Esophagus squamous epithelium (tissue), 5 donors: ENCODE data around the gene ATP8B1. TPM values are rescaled to one million over a fixed set of nuclear protein-coding genes. Genes with fewer than 3 reads are reported as not detected.

Source experiments
- DNase-seq: peaks from one replicate; lab custom pipeline; 2025; lab: John Stamatoyannopoulos, UW
- H3K27ac ChIP-seq, 4 donors: fragments of 200-600 bp; sonication (generic); one replicate each; pipeline ENCODE4 v1.5.1; 2016 to 2019; ENCODE audit warnings: mild to moderate bottlenecking in 1 of 4
- H3K27me3 ChIP-seq, 4 donors: fragments of 200-600 bp; sonication (generic); 1 replicate in 3 of 4; 2 replicates in 1 of 4; pipeline versions ENCODE4 v1.5.1 to v1.6.0; 2017 to 2021; ENCODE audit warnings: antibody characterized with exemption in 1 of 4
- H3K36me3 ChIP-seq, 3 donors: fragments of 200-600 bp; sonication (generic); one replicate each; pipeline ENCODE4 v1.5.1; 2016 to 2019
- H3K4me1 ChIP-seq, 3 donors: fragments of 200-600 bp; sonication (generic); one replicate each; pipeline ENCODE4 v1.5.1; 2017 to 2019
- H3K4me3 ChIP-seq, 4 donors: fragments of 200-600 bp; sonication (generic); 1 replicate in 3 of 4; 2 replicates in 1 of 4; pipeline ENCODE4 v1.5.1; 2016 to 2019; ENCODE audit warnings: mild to moderate bottlenecking in 2 of 4, moderate library complexity in 1 of 4
- H3K9me3 ChIP-seq, 3 donors: fragments of 200-600 bp; sonication (generic); one replicate each; pipeline ENCODE4 v1.5.1; 2016 to 2019
- CTCF ChIP-seq, 6 experiments: fragments of 450-650 bp in 4 of 6; fragments of 200-600 bp in 2 of 6; sonication (generic) in 2 of 6; IDR thresholded peaks; one replicate each; pipeline ENCODE4 v1.5.1; 2016 to 2019; ENCODE audit warnings: antibody characterized with exemption in 6 of 6, mild to moderate bottlenecking in 4 of 6, moderate library complexity in 4 of 6
- POLR2A ChIP-seq, 4 donors: fragments of 450-650 bp; IDR thresholded peaks; one replicate each; pipeline ENCODE4 v1.6.1; 2017; ENCODE audit warnings: antibody characterized with exemption in 4 of 4, mild to moderate bottlenecking in 4 of 4, moderate library complexity in 3 of 4
- WGBS, 2 donors: methylation state at CpG; one replicate each; pipeline ENCODE4 v1.1.5; 2018; 5-methylcytosine and 5-hydroxymethylcytosine counted together
- intact Hi-C: fragments of 100-400 bp; cut with DNase I; formaldehyde crosslinking; loops from one replicate; pipeline ENCODE4 v1.15.0; 2022
- total RNA-seq, 4 donors: library from RNA; depleted of rRNA; stranded (reverse); fragments of >200 nt; gene quantifications; one replicate each; pipeline ENCODE4 v1.1.0, GENCODE V29; 2016
- donor health status: DM: yes; HTN: yes; CAD: no.

ATP8B1 gene
- total RNA-seq, 4 donors from 2014 or later, result 20.2 to 39.1 (median 35.6) TPM

GRCh38 chr18:57784034-57784800, 18.9 kb downstream of the ATP8B1 start:
- 44% methylated on average over 16 of the region's 16 CpGs for WGBS, 2 donors
- intact Hi-C loops, result no loop called here
- DNase-seq, result no peak
- Histone ChIP-seq H3K36me3 (no peaks in the 10 kb centered on the region), H3K27me3 (no peaks in the 10 kb centered on the region), H3K4me3 (no peak overlapping the region), H3K4me1 (peaks cover 15 to 71% (median 41%) of the 10 kb centered on the region in 3 donors), H3K27ac (peak overlapping the region; percentile 1 to 40 (median 10)), H3K9me3 (no peaks in the 10 kb centered on the region)
- TF ChIP-seq POLR2A (IDR thresholded peaks at IDR 0.05), result no peak

GRCh38 chr18:57782049-57782448, 21.1 kb downstream of the ATP8B1 start:
- TF ChIP-seq CTCF (IDR thresholded peaks at IDR 0.05) (no peak), POLR2A (IDR thresholded peaks at IDR 0.05) (no peak)
- intact Hi-C loops, result no loop called here
- H3K36me3 ChIP-seq, result no peaks in the 10 kb centered on the region

GRCh38 chr18:57780706-57781347, 22.3 kb downstream of the ATP8B1 start:
- no peaks in the 10 kb centered on the region for H3K9me3 ChIP-seq
- TF ChIP-seq CTCF (IDR thresholded peaks at IDR 0.05) (no peak), POLR2A (IDR thresholded peaks at IDR 0.05) (no peak)
- peak overlapping the region; percentile 55 to 91 (median 84) for H3K27ac ChIP-seq
- H3K4me3 ChIP-seq, result peak overlapping the region in 1 of 4 donors; percentile 25
- no peaks in the 10 kb centered on the region for H3K27me3 ChIP-seq
- 17 to 22% methylated on average over 6 of the region's 6 CpGs for WGBS, 2 donors
- H3K4me1 ChIP-seq, result peaks cover 18 to 83% (median 51%) of the 10 kb centered on the region in 3 donors
- intact Hi-C loops, result no loop called here
- no peak for DNase-seq
- H3K36me3 ChIP-seq, result no peaks in the 10 kb centered on the region

More at GRCh38 chr18:57782049-57782448, 21.1 kb downstream of the ATP8B1 start:
- DNase-seq, result no peak
- H3K9me3 ChIP-seq, result no peaks in the 10 kb centered on the region
- H3K4me1 ChIP-seq, result peaks cover 8 to 71% (median 40%) of the 10 kb centered on the region in 3 donors
- H3K4me3 ChIP-seq, result no peak overlapping the region
- H3K27me3 ChIP-seq, result no peaks in the 10 kb centered on the region
- WGBS, 2 donors, result 93 to 97% methylated on average over 5 of the region's 5 CpGs
- H3K27ac ChIP-seq, result peak overlapping the region in 2 of 4 donors; percentile 55 to 90

- peak overlapping the region; percentile 55 to 91 (median 84) for H3K27ac ChIP-seq
- intact Hi-C loops, result no loop called here
- no peak overlapping the region for H3K4me3 ChIP-seq
- no peaks in the 10 kb centered on the region for H3K9me3 ChIP-seq
- H3K27me3 ChIP-seq, result no peaks in the 10 kb centered on the region
- TF ChIP-seq POLR2A (IDR thresholded peaks at IDR 0.05) (no peak), CTCF (IDR thresholded peaks at IDR 0.05) (no peak)
- WGBS, 2 donors, result 5 to 8% methylated on average over 2 of the region's 2 CpGs
- peaks cover 18 to 88% (median 54%) of the 10 kb centered on the region in 3 donors for H3K4me1 ChIP-seq
- no peaks in the 10 kb centered on the region for H3K36me3 ChIP-seq
- no peak for DNase-seq
Measured at GRCh38 chr18:57780318-57780705, 22.8 kb downstream of the ATP8B1 start.

- no peak overlapping the region for H3K4me3 ChIP-seq
- peaks cover 31 to 100% (median 62%) of the 10 kb centered on the region in 3 donors for H3K4me1 ChIP-seq
- TF ChIP-seq CTCF (IDR thresholded peaks at IDR 0.05) (no peak), POLR2A (IDR thresholded peaks at IDR 0.05) (no peak)
- no peaks in the 10 kb centered on the region for H3K27me3 ChIP-seq
- H3K36me3 ChIP-seq, result no peaks in the 10 kb centered on the region
- peak overlapping the region; percentile 81 to 91 (median 89) for H3K27ac ChIP-seq
- DNase-seq, result no peak
- no peaks in the 10 kb centered on the region for H3K9me3 ChIP-seq
- 24 to 30% methylated on average over 4 of the region's 4 CpGs for WGBS, 2 donors
- intact Hi-C loops, result no loop called here
Measured at GRCh38 chr18:57776767-57777166, 26.3 kb downstream of the ATP8B1 start.
